LNCaP clone FGC (cell line): ENCODE measurements around the gene IL20RB.

Source experiments
- DNase-seq: peaks from one replicate; pipeline ENCODE4 v3.0.0-alpha.2; 2011; ENCODE audit warnings: low read depth
- H3K4me3 ChIP-seq: 2 replicates; pipeline ENCODE4 v1.5.1; 2011; ENCODE audit warnings: mild to moderate bottlenecking, low read depth, low read length, control low read depth
- TF ChIP-seq, protein P1 (sequence below): IDR thresholded peaks from 2 replicates; pipeline ENCODE4 v1.5.1; 2012; ENCODE audit warnings: mild to moderate bottlenecking; ENCODE audit not compliant: control insufficient read depth, insufficient read depth; ENCODE audit errors: extremely low read depth

Gene IL20RB

DNA sequence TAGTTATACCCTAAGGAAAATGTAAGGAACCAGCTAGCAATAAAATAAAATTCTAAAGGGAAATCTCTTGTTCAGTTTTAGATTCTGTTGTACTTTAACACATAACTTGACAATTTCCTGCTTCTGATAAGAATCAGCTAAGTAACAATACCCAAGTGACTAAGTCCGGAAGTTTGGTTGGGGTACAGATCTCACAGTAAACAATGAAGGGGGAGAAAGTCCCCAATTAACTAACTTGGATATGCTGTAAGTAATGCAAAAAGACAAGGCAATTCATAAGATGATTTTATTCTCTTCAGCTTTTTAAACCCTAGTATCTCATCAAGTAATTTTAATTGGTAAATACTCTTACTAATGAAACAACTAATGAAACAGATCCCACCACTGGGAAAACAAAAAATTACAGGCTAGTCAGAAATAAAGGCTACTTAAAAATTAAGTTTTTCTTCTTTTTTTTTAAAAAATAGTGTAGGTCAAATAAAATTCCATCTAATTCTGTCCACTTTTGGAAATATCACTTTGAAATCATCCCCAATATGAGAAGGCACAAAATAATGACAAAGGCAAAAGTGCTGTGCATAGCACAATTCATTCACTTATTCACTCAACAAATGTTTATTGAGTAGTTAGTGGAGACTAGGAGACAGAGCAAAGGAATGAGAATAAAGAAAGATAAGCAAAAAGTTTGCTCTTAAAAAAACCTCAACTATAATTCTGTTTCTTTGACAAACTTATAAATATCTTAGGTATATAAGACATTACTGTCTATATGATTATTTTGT lies 37.8 kb upstream of the IL20RB start:
- DNase-seq: no peak
- TF ChIP-seq, protein P1, sequence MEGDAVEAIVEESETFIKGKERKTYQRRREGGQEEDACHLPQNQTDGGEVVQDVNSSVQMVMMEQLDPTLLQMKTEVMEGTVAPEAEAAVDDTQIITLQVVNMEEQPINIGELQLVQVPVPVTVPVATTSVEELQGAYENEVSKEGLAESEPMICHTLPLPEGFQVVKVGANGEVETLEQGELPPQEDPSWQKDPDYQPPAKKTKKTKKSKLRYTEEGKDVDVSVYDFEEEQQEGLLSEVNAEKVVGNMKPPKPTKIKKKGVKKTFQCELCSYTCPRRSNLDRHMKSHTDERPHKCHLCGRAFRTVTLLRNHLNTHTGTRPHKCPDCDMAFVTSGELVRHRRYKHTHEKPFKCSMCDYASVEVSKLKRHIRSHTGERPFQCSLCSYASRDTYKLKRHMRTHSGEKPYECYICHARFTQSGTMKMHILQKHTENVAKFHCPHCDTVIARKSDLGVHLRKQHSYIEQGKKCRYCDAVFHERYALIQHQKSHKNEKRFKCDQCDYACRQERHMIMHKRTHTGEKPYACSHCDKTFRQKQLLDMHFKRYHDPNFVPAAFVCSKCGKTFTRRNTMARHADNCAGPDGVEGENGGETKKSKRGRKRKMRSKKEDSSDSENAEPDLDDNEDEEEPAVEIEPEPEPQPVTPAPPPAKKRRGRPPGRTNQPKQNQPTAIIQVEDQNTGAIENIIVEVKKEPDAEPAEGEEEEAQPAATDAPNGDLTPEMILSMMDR: no peak
- no peak overlapping the region for H3K4me3 ChIP-seq

DNA sequence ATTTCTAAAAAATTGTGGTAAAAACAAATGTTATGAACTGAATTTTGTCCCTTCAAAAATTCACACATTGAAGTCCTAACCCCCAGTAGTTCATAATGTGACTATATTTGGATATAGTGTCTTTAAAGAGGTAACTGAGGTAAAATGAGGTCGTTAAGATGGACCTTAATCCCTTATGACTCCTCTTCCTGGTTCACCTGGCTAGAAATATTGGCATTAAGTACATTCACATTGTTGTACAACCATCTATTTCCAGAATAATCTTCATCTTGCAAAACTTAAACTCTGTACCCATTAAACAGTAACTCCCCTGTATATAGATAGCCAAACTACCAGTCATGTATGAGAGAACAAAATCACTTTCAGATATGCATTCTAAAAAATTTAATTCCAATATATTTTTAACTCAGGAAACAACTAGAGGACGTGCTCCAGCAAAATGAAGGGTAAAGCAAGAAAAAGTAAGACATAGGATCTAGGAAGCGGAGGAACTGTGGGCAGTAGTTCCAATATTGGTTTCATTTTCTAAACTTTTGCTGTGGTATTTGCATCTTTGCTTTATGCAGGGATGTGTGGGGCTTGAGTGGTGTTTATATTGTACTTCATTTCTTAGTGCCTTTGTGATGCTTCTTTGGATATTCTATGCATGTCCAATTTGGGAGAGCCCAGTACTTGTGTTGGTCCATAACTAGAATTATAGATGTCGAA lies 36.7 kb upstream of the IL20RB start:
- no peak for DNase-seq
- TF ChIP-seq, protein P1: no peak
- no peak overlapping the region for H3K4me3 ChIP-seq

DNA sequence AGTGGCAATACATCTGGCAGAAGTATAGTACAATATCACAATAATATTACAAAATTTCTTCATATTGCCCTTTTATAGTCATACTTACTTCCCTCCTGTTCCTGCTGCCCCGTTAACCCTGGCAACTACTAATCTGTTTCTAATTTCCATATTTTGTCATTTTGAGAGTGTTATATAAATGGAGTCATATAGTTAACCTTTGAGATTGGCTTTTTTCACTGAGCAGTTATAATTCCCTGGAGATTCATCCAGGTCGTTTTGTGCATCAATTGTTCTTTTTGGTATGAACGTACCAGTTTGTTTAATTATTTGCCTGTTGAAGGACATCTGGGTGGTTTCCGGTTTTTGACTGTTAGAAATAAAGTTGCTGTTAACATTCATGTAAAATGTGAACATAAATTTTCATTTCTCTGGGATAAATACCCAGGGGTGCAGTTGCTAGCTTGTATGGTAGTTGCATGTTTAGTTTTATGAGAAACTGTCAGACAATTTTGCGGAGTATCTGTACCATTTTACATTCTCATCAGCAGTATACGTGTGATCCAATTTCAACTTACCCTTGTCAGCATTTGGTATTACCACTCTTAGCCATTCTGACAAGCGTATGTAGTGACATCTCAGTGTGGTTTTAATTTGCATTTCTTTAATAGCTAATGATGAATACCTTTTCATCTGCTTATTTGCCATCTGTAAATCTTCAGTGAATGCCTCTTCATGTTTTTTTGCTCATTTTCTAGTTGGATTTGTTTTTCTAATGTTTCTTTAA lies 32.2 kb upstream of the IL20RB start:
- DNase-seq: no peak
- TF ChIP-seq, protein P1: no peak
- no peak overlapping the region for H3K4me3 ChIP-seq

- TF ChIP-seq, protein P1: no peak
- DNase-seq: no peak
- no peak overlapping the region for H3K4me3 ChIP-seq
These were observed 29.5 kb upstream of the IL20RB start for GRCh38 chr3:136928240-136928639.

DNA sequence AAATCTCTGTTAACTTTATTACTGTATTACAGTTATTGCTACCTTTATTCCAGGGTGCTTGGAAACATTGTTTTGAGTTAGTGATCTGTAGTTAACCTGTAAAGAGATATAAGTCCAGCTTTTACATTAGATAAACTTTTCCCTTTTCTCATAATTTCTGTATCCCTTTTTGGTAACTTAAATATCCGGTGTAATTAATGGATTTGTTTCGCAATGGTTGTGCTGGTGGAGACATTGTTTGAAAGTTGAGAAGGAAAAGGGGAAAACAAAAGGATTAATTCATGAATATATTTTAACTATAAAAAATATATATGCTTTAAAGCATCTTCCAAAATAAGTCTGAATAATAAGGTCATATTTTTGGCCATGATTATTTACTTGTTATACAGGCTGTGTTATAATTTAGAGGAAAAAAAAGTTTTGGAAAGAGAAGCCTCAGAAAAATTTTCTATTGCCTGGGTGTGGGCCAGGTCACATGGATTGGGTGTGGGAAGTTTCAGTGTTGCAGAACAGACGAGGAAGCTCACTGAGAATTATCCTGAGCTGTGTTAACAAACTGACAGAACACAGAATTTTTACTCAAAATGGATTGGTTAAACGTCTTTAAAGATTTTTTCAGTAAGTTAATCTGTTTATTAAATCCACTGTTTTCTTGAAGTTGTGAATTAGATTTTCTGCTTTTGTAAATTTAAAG lies 27.7 kb upstream of the IL20RB start:
- no peak for DNase-seq
- no peak overlapping the region for H3K4me3 ChIP-seq
- TF ChIP-seq, protein P1: no peak

DNA sequence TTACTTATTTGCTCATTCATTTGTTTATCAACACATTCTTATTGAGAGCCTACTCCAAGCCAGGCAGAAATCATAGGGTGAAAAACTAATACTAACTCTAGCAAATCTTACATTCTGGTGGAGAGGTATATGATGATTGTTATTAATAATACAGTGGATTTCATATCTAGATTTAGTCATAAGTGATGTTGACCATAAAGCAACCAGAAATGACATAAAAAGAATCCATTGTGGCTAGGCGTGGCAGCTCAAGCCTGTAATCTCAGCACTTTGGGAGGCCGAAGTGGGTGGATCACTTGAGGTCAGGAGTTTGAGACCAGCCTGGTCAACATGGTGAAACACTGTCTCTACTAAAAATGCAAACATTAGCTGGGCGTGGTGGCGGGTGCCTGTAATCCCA lies 26.2 kb upstream of the IL20RB start:
- TF ChIP-seq, protein P1: no peak
- DNase-seq: no peak

More for the DNA sequence above, 26.2 kb upstream of the IL20RB start:
- H3K4me3 ChIP-seq: no peak overlapping the region
